ENCODE data around the gene OTX2. TPM values are rescaled to one million over a fixed set of nuclear protein-coding genes. Genes with fewer than 3 reads are reported as not detected.

The OTX2 gene
- total and polyA plus RNA-seq, 2 experiments from 2014 or later = 0.11 to 0.53 TPM

DNA sequence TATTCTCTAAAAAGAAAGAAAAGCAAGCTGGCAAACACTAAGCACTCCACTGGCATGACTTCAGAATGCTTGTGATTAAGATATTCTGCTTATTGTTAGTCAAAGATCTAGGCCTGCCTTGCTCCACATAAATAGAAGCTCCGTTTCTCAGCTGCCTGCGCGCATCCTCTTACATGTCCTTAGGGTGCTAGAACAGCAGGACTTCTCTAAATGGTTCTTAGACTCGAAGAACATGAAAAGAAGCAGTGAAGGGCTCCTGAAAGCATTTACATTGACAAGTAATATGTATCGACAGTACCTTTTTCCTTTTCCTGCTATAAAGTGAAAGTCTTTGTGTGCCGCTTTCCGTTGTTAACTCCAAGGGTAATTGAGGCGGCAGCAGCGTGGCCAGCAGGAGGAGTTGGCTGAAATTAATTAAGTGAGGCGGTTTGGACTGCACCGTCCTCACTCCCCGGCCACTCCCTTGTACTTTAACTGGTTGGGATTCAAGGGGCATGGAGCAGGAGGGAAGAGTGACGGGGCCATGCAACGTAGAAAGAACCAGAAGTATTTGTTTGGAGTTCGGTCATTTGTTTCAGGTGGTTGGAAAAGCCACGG is 34.2 kb upstream of the OTX2 start:
- Histone ChIP-seq H3K36me3 (replicated peaks; ENCODE audit: insufficient read depth, low read depth) (no peaks in the 10 kb centered on the region), H3K9me3 (ENCODE audit: low read depth) (no peaks in the 10 kb centered on the region), H3K27me3 (peaks cover 3% of the 10 kb centered on the region), H2AFZ (no peak overlapping the region), H4K20me1 (ENCODE audit: insufficient read depth, poor library complexity, severe bottlenecking) (no peaks in the 10 kb centered on the region), H3K27ac (no peak overlapping the region), H3K79me2 (no peaks in the 10 kb centered on the region), H3K4me1 (ENCODE audit: insufficient read depth) (no peaks in the 10 kb centered on the region), H3K4me3 (no peak overlapping the region), H3K4me2 (no peak overlapping the region), H3K9me2 (replicated peaks; ENCODE audit: insufficient read depth) (no peaks in the 10 kb centered on the region)
- DNase-seq (ENCODE audit: low spot score) = no peak
- TF ChIP-seq EZH2 (IDR thresholded peaks at IDR 0.05; ENCODE audit: borderline replicate concordance) = no peak
- TF ChIP-seq, protein P1, sequence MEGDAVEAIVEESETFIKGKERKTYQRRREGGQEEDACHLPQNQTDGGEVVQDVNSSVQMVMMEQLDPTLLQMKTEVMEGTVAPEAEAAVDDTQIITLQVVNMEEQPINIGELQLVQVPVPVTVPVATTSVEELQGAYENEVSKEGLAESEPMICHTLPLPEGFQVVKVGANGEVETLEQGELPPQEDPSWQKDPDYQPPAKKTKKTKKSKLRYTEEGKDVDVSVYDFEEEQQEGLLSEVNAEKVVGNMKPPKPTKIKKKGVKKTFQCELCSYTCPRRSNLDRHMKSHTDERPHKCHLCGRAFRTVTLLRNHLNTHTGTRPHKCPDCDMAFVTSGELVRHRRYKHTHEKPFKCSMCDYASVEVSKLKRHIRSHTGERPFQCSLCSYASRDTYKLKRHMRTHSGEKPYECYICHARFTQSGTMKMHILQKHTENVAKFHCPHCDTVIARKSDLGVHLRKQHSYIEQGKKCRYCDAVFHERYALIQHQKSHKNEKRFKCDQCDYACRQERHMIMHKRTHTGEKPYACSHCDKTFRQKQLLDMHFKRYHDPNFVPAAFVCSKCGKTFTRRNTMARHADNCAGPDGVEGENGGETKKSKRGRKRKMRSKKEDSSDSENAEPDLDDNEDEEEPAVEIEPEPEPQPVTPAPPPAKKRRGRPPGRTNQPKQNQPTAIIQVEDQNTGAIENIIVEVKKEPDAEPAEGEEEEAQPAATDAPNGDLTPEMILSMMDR (IDR thresholded peaks at IDR 0.05; ENCODE audit: poor library complexity) = no peak
- no peak for TF ChIP-seq EZH2phosphoT487 (IDR thresholded peaks at IDR 0.05; ENCODE audit: low read depth, severe bottlenecking, unreplicated experiment)
- 56% methylated on average over 16 of the region's 16 CpGs for WGBS (ENCODE audit: low lambda C conversion rate, missing lambda C conversion rate)

DNA sequence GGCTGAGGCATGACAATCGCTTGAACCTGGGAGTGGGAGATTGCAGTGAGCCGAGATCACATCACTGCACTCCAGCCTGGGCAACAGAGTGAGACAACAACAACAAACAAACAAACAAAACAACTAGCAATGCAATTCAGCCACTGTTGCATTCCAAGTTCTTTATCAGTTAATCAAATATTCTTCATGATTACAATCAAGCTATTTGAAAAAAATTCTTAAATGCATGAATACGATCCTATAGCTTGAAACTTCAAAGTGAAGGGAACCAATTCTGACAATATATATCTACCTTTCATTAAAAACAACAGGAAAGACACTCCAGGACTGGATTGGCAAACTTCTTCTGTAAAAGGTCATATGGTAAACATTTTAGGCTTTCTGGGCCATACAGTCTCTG is 31.3 kb upstream of the OTX2 start:
- 87% methylated on average over 3 of the region's 3 CpGs for WGBS (ENCODE audit: low lambda C conversion rate, missing lambda C conversion rate)
- no peaks in the 10 kb centered on the region for H3K9me3 ChIP-seq (ENCODE audit: low read depth)
- peaks cover 3% of the 10 kb centered on the region for H3K27me3 ChIP-seq
- no peak overlapping the region for H3K4me2 ChIP-seq
- H4K20me1 ChIP-seq (ENCODE audit: insufficient read depth, poor library complexity, severe bottlenecking) = no peaks in the 10 kb centered on the region
- H2AFZ ChIP-seq = no peak overlapping the region
- no peaks in the 10 kb centered on the region for H3K36me3 ChIP-seq (replicated peaks; ENCODE audit: insufficient read depth, low read depth)
- no peaks in the 10 kb centered on the region for H3K9me2 ChIP-seq (replicated peaks; ENCODE audit: insufficient read depth)
- no peak for TF ChIP-seq EZH2 (IDR thresholded peaks at IDR 0.05; ENCODE audit: borderline replicate concordance)
- TF ChIP-seq, protein P1 (IDR thresholded peaks at IDR 0.05; ENCODE audit: poor library complexity) = no peak
- TF ChIP-seq EZH2phosphoT487 (IDR thresholded peaks at IDR 0.05; ENCODE audit: low read depth, severe bottlenecking, unreplicated experiment) = no peak
- H3K4me1 ChIP-seq (ENCODE audit: insufficient read depth) = no peaks in the 10 kb centered on the region
- H3K79me2 ChIP-seq = no peaks in the 10 kb centered on the region
- H3K27ac ChIP-seq = no peak overlapping the region
- no peak for DNase-seq (ENCODE audit: low spot score)
- no peak overlapping the region for H3K4me3 ChIP-seq

DNA sequence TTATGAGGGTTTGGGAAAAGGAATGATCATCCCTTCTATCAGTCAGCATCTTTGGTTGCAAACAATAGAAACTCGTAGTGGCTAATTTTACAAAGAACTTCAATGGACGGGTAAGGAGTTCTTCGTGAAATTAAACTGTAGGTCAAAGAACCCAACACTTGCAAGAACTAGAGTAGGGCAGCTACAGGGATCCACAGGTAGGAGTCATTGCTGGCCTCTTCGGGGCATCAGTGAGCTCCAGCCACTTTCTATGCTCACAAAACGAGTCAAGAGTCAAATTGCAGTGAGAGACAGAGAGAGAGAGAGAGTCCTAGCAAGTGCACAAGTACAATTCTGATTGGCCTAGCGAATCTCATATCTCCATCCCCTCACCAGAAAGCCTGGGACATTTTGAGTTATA is 29.9 kb upstream of the OTX2 start:
- peaks cover 3% of the 10 kb centered on the region for H3K27me3 ChIP-seq
- H3K36me3 ChIP-seq (replicated peaks; ENCODE audit: insufficient read depth, low read depth) = no peaks in the 10 kb centered on the region
- no peak overlapping the region for H3K4me2 ChIP-seq
- WGBS (ENCODE audit: low lambda C conversion rate, missing lambda C conversion rate) = 60% methylated on average over 6 of the region's 6 CpGs
- H4K20me1 ChIP-seq (ENCODE audit: insufficient read depth, poor library complexity, severe bottlenecking) = no peaks in the 10 kb centered on the region
- no peaks in the 10 kb centered on the region for H3K79me2 ChIP-seq
- no peaks in the 10 kb centered on the region for H3K4me1 ChIP-seq (ENCODE audit: insufficient read depth)
- TF ChIP-seq EZH2phosphoT487 (IDR thresholded peaks at IDR 0.05; ENCODE audit: low read depth, severe bottlenecking, unreplicated experiment) (no peak), EZH2 (IDR thresholded peaks at IDR 0.05; ENCODE audit: borderline replicate concordance) (no peak)
- TF ChIP-seq, protein P1 (IDR thresholded peaks at IDR 0.05; ENCODE audit: poor library complexity) = no peak
- H3K9me3 ChIP-seq (ENCODE audit: low read depth) = no peaks in the 10 kb centered on the region
- H3K4me3 ChIP-seq = no peak overlapping the region
- no peaks in the 10 kb centered on the region for H3K9me2 ChIP-seq (replicated peaks; ENCODE audit: insufficient read depth)
- H3K27ac ChIP-seq = no peak overlapping the region
- H2AFZ ChIP-seq = no peak overlapping the region
- DNase-seq (ENCODE audit: low spot score) = no peak

Data from hepatocyte (in vitro differentiated cells).